Neural cell (in vitro differentiated cells): ENCODE data around the gene ENDOV. TPM values are rescaled to one million over a fixed set of nuclear protein-coding genes. Genes with fewer than 3 reads are reported as not detected.

Source experiments
- H2AFZ ChIP-seq: fragments of 200-600, 300-800 bp; sonication (generic), shearing (Covaris generic); 2 replicates; pipeline ENCODE4 v1.6.0; 2014; ENCODE audit warnings: low read depth, mild to moderate bottlenecking, antibody characterized with exemption, low read length, moderate library complexity
- H3F3A ChIP-seq: fragments of 200-600 bp; shearing (Covaris generic); 2 replicates; pipeline ENCODE4 v1.6.1; 2016; ENCODE audit warnings: mild to moderate bottlenecking, moderate library complexity, mixed read lengths, antibody characterized with exemption, low read length; ENCODE audit not compliant: insufficient read depth, poor library complexity, severe bottlenecking
- H3K27ac ChIP-seq: fragments of 200-600, 300-800 bp; sonication (generic), shearing (Covaris generic); 2 replicates; pipeline ENCODE4 v1.5.1; 2014; ENCODE audit warnings: mild to moderate bottlenecking, low read length, moderate library complexity
- H3K27me3 ChIP-seq: fragments of 300-800, 200-600 bp; sonication (generic), shearing (Covaris generic); 2 replicates; pipeline ENCODE4 v1.6.0; 2014; ENCODE audit warnings: mild to moderate bottlenecking, low read depth, low read length, moderate library complexity; ENCODE audit not compliant: insufficient read depth
- H3K36me3 ChIP-seq: fragments of 300-800, 200-600 bp; sonication (generic), shearing (Covaris generic); 2 replicates; pipeline ENCODE4 v1.5.1; 2014; ENCODE audit warnings: mild to moderate bottlenecking, antibody characterized with exemption, low read length, moderate library complexity; ENCODE audit not compliant: insufficient read depth
- H3K4me2 ChIP-seq: fragments of 300-800, 200-600 bp; sonication (generic), shearing (Covaris generic); 2 replicates; pipeline ENCODE4 v1.6.0; 2014; ENCODE audit warnings: mild to moderate bottlenecking, low read length
- H3K4me3 ChIP-seq: fragments of 300-800, 200-600 bp; sonication (generic), shearing (Covaris generic); 2 replicates; pipeline ENCODE4 v1.5.1; 2014; ENCODE audit warnings: mild to moderate bottlenecking, low read length, moderate library complexity
- H3K79me2 ChIP-seq: fragments of 200-600 bp; shearing (Covaris generic); replicated peaks from 2 replicates; pipeline ENCODE4 v1.6.0; 2014; ENCODE audit warnings: mild to moderate bottlenecking, low read length, moderate library complexity; ENCODE audit not compliant: insufficient read depth
- H3K9ac ChIP-seq: fragments of 300-800, 200-600 bp; sonication (generic), shearing (Covaris generic); 2 replicates; pipeline ENCODE4 v1.6.1; 2016; ENCODE audit warnings: mild to moderate bottlenecking, low read length, mixed read lengths
- H3K9me2 ChIP-seq: fragments of 200-600 bp; shearing (Covaris generic); 2 replicates; pipeline ENCODE4 v1.6.1; 2016; ENCODE audit warnings: mild to moderate bottlenecking, low read length, mixed read lengths; ENCODE audit not compliant: insufficient read depth
- H3K9me3 ChIP-seq: fragments of 200-600, 300-800 bp; sonication (generic), shearing (Covaris generic); 2 replicates; pipeline ENCODE4 v1.6.1; 2016; ENCODE audit warnings: mild to moderate bottlenecking, mixed run types, low read length, moderate library complexity, mixed read lengths
- H4K20me1 ChIP-seq: fragments of 200-600 bp; shearing (Covaris generic); 2 replicates; pipeline ENCODE4 v1.6.1; 2016; ENCODE audit warnings: mild to moderate bottlenecking, mixed run types; ENCODE audit not compliant: insufficient read depth
- EP300 ChIP-seq: fragments of 450-650 bp; conservative IDR thresholded peaks from 2 replicates; pipeline ENCODE4 v1.6.1; 2014; ENCODE audit warnings: antibody characterized with exemption, mild to moderate bottlenecking, moderate library complexity; ENCODE audit not compliant: poor library complexity, severe bottlenecking
- EZH2 ChIP-seq: fragments of 200-600, 300-800 bp; shearing (Covaris generic), sonication (generic); IDR thresholded peaks from 2 replicates; pipeline ENCODE4 v1.6.1; 2014; ENCODE audit warnings: antibody characterized with exemption, low read length, borderline replicate concordance, mild to moderate bottlenecking; ENCODE audit not compliant: insufficient read depth, poor library complexity, severe bottlenecking
- MXI1 ChIP-seq: fragments of 450-650 bp; conservative IDR thresholded peaks from 2 replicates; pipeline ENCODE4 v1.6.1; 2014; ENCODE audit warnings: antibody characterized with exemption, mild to moderate bottlenecking; ENCODE audit not compliant: poor library complexity, severe bottlenecking
- POLR2AphosphoS5 ChIP-seq: IDR thresholded peaks from 2 replicates; pipeline ENCODE4 v1.6.1; 2012
- RAD21 ChIP-seq: fragments of 450-650 bp; conservative IDR thresholded peaks from 2 replicates; pipeline ENCODE4 v1.6.1; 2014; ENCODE audit warnings: antibody characterized with exemption, mild to moderate bottlenecking, moderate library complexity
- SMC3 ChIP-seq: fragments of 450-650 bp; conservative IDR thresholded peaks from 2 replicates; pipeline ENCODE4 v1.6.1; 2014; ENCODE audit warnings: antibody characterized with exemption, mild to moderate bottlenecking, moderate library complexity; ENCODE audit not compliant: poor library complexity
- TAF1 ChIP-seq: IDR thresholded peaks from 2 replicates; pipeline ENCODE4 v1.6.1; 2012; ENCODE audit warnings: low read depth
- polyA plus RNA-seq: library from polyadenylated mRNA; depleted of rRNA; stranded (reverse); fragments of >200 nt; gene quantifications from 2 replicates; pipeline ENCODE4 v1.2.3, GENCODE V29; 2014
- TF ChIP-seq, protein P1 (sequence below): fragments of 450-650 bp; IDR thresholded peaks from 2 replicates; pipeline ENCODE4 v1.5.1; 2014; ENCODE audit warnings: antibody characterized with exemption, mild to moderate bottlenecking, moderate library complexity; ENCODE audit not compliant: poor library complexity, severe bottlenecking
- TF ChIP-seq, protein P2 (sequence below): IDR thresholded peaks from 2 replicates; pipeline ENCODE4 v1.6.1; 2012; ENCODE audit warnings: borderline replicate concordance

The ENDOV gene
- polyA plus RNA-seq, 1 donor from 2014 or later, result 31.2 TPM

DNA sequence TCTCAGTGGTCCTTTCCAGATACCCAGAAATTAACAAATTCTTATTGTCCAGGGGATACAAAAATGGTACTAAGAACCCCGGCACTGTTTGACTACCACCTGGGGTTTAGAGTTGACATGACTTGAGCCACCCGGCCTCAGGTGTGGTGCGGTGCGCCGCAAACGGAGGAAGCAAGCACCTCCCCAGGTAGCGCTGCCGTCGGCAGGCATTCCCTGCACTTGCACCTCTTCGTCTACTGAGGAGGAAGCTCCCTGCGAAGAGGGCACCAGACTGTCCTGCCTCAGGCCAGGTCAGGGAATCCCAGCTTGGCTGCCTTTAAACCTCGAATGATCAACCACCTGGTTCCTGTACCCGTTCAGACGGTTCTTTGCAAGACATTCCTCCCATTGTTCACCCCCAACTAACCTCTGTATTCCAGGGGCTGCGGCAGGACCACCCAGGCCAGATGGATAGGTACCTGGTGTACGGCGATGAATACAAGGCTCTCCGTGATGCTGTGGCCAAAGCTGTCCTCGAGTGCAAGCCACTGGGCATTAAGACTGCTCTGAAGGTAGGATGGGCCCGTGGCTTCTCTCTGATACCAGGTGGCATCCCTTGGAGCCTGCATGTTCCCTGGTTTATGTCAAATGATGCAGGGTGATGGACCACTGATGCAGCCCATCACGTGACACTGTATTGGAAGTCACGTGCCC, 40.8 kb upstream of the ENDOV start:
- Histone ChIP-seq H3K4me3 (no peak overlapping the region), H4K20me1 (no peaks in the 10 kb centered on the region), H3K9ac (no peak overlapping the region), H3K4me2 (no peak overlapping the region), H2AFZ (no peak overlapping the region), H3K27me3 (no peaks in the 10 kb centered on the region), H3K79me2 (no peaks in the 10 kb centered on the region), H3K36me3 (no peaks in the 10 kb centered on the region), H3F3A (no peaks in the 10 kb centered on the region), H3K9me3 (no peaks in the 10 kb centered on the region), H3K27ac (no peak overlapping the region), H3K9me2 (no peaks in the 10 kb centered on the region)
- TF ChIP-seq RAD21 (no peak), MXI1 (no peak), EZH2 (no peak), POLR2AphosphoS5 (no peak), SMC3 (no peak), EP300 (no peak), TAF1 (no peak)
- TF ChIP-seq, protein P1, sequence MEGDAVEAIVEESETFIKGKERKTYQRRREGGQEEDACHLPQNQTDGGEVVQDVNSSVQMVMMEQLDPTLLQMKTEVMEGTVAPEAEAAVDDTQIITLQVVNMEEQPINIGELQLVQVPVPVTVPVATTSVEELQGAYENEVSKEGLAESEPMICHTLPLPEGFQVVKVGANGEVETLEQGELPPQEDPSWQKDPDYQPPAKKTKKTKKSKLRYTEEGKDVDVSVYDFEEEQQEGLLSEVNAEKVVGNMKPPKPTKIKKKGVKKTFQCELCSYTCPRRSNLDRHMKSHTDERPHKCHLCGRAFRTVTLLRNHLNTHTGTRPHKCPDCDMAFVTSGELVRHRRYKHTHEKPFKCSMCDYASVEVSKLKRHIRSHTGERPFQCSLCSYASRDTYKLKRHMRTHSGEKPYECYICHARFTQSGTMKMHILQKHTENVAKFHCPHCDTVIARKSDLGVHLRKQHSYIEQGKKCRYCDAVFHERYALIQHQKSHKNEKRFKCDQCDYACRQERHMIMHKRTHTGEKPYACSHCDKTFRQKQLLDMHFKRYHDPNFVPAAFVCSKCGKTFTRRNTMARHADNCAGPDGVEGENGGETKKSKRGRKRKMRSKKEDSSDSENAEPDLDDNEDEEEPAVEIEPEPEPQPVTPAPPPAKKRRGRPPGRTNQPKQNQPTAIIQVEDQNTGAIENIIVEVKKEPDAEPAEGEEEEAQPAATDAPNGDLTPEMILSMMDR, result no peak
- TF ChIP-seq, protein P2, sequence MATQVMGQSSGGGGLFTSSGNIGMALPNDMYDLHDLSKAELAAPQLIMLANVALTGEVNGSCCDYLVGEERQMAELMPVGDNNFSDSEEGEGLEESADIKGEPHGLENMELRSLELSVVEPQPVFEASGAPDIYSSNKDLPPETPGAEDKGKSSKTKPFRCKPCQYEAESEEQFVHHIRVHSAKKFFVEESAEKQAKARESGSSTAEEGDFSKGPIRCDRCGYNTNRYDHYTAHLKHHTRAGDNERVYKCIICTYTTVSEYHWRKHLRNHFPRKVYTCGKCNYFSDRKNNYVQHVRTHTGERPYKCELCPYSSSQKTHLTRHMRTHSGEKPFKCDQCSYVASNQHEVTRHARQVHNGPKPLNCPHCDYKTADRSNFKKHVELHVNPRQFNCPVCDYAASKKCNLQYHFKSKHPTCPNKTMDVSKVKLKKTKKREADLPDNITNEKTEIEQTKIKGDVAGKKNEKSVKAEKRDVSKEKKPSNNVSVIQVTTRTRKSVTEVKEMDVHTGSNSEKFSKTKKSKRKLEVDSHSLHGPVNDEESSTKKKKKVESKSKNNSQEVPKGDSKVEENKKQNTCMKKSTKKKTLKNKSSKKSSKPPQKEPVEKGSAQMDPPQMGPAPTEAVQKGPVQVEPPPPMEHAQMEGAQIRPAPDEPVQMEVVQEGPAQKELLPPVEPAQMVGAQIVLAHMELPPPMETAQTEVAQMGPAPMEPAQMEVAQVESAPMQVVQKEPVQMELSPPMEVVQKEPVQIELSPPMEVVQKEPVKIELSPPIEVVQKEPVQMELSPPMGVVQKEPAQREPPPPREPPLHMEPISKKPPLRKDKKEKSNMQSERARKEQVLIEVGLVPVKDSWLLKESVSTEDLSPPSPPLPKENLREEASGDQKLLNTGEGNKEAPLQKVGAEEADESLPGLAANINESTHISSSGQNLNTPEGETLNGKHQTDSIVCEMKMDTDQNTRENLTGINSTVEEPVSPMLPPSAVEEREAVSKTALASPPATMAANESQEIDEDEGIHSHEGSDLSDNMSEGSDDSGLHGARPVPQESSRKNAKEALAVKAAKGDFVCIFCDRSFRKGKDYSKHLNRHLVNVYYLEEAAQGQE, result no peak

DNA sequence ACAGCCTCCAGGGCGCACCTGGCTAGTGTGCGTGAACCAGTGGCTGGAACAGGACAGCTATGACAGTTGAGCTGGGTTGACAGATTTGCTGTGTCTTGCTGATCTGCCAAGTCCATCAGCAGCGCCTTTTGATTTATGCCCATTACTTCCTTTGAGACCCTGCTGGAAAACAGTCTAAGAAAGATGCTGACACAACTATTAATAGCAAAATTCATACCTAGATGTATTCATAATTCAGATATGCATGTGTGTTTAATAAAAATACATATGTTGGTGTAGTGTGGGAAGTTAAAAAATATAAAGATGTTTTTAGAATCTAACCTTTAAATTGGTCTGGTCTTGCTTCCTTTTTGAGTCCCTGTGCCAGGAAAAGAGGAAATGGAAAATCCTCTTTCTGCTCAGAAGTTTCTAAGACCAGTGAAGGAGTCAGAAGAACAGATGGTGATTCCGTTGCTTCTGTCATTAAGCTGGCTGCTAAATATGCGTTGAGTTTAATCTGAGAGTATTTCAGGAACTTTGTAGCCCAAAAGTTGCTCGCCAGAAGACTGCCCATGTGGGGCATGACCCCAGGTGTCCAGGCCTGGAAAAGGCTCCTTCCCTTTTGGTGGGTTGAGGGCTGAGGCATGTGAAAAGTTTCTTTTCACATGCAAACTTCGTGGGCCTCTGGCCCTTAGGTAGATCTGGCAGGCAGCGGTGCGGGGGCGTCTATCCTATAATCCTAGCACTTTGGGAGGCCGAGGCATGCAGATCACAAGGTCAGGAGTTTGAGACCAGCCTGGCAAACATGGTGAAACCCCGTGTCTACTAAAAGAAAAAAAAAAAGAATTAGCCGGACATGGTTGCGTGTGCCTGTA, 40.0 kb upstream of the ENDOV start:
- TF ChIP-seq EP300, result no peak
- no peak for TF ChIP-seq RAD21
- TF ChIP-seq, protein P2, result no peak
- TF ChIP-seq MXI1, result no peak
- TF ChIP-seq SMC3, result no peak
- TF ChIP-seq TAF1, result no peak
- TF ChIP-seq, protein P1, result no peak
- TF ChIP-seq POLR2AphosphoS5, result no peak
- TF ChIP-seq EZH2, result no peak
- Histone ChIP-seq H3K9ac (no peak overlapping the region), H3K9me2 (no peaks in the 10 kb centered on the region), H3F3A (no peaks in the 10 kb centered on the region), H3K4me2 (no peak overlapping the region), H4K20me1 (no peaks in the 10 kb centered on the region), H3K27ac (no peak overlapping the region), H3K36me3 (no peaks in the 10 kb centered on the region), H3K4me3 (no peak overlapping the region), H3K27me3 (no peaks in the 10 kb centered on the region), H3K9me3 (no peaks in the 10 kb centered on the region), H2AFZ (no peak overlapping the region), H3K79me2 (no peaks in the 10 kb centered on the region)
